Measurements from ENCODE around the gene TSHR. TPM values are rescaled to one million over a fixed set of nuclear protein-coding genes. Genes with fewer than 3 reads are reported as not detected.

The TSHR gene
- total RNA-seq, 1 donor: not detected

GRCh38 chr14:81187832-81188522 is 232.6 kb downstream of the TSHR start:
- no peak overlapping the region for H3K4me3 ChIP-seq (ENCODE audit: low read depth, low read length)
- TF ChIP-seq CTCF (IDR thresholded peaks at IDR 0.05; ENCODE audit: insufficient read depth, low read depth, low read length): no peak
- DNase-seq (ENCODE audit: low read depth): no peak

GRCh38 chr14:81192594-81192993 is 237.2 kb downstream of the TSHR start:
- TF ChIP-seq CTCF (IDR thresholded peaks at IDR 0.05; ENCODE audit: insufficient read depth, low read depth, low read length): no peak
- no peak for DNase-seq (ENCODE audit: low read depth)

GRCh38 chr14:81193924-81194633 is 238.7 kb downstream of the TSHR start:
- no peak overlapping the region for H3K4me3 ChIP-seq (ENCODE audit: low read depth, low read length)
- DNase-seq (ENCODE audit: low read depth): no peak
- TF ChIP-seq CTCF (IDR thresholded peaks at IDR 0.05; ENCODE audit: insufficient read depth, low read depth, low read length): no peak

More at GRCh38 chr14:81192594-81192993, 237.2 kb downstream of the TSHR start:
- no peak overlapping the region for H3K4me3 ChIP-seq (ENCODE audit: low read depth, low read length)

Other genes starting within 250 kb of the TSHR start
- gene CEP128, start 13.9 kb upstream of the TSHR start, total RNA-seq: 8.2 and 10.0 TPM in 2 replicates

Measured in fibroblast of villous mesenchyme (primary cell).